ENCODE measurements around the gene TDRD12. TPM values are rescaled to one million over a fixed set of nuclear protein-coding genes. Genes with fewer than 3 reads are reported as not detected.

TDRD12 gene
- total RNA-seq, 4 donors from 2014 or later, result 0.48 TPM; not detected in 3

DNA sequence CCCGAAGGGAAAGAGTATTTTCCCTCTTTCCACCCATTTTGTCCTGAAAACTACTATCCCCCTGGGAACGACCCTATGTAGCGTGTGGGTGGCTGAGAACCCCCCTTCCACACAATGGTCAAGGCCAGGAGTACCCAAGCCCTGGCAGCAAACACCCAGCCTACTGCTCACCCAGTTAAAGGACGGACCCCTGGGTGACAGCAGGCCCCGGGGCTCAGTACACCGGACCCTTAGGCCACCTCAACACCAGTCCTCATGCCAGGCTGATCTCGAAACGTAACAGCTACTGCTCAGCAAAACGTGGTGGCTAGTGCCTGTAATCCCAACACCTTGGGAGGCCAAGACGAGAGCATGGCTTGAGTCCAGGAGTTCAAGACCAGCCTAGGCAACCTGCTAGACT, 46.0 kb upstream of the TDRD12 start:
- intact Hi-C loops (cut with DNase I; ENCODE audit: low total_unique reads), result no loop called here
- Histone ChIP-seq H3K27me3 (peaks cover 28% of the 10 kb centered on the region), H3K36me3 (no peaks in the 10 kb centered on the region), H3K27ac (no peak overlapping the region), H3K9me3 (no peaks in the 10 kb centered on the region), H3K4me1 (peaks cover 9 to 39% (median 32%) of the 10 kb centered on the region in 4 donors), H3K4me3 (peak overlapping the region in 1 of 4 donors; percentile 82)
- no peak for TF ChIP-seq EP300 (IDR thresholded peaks at IDR 0.05; ENCODE audit: low read depth)
- TF ChIP-seq, protein P1, sequence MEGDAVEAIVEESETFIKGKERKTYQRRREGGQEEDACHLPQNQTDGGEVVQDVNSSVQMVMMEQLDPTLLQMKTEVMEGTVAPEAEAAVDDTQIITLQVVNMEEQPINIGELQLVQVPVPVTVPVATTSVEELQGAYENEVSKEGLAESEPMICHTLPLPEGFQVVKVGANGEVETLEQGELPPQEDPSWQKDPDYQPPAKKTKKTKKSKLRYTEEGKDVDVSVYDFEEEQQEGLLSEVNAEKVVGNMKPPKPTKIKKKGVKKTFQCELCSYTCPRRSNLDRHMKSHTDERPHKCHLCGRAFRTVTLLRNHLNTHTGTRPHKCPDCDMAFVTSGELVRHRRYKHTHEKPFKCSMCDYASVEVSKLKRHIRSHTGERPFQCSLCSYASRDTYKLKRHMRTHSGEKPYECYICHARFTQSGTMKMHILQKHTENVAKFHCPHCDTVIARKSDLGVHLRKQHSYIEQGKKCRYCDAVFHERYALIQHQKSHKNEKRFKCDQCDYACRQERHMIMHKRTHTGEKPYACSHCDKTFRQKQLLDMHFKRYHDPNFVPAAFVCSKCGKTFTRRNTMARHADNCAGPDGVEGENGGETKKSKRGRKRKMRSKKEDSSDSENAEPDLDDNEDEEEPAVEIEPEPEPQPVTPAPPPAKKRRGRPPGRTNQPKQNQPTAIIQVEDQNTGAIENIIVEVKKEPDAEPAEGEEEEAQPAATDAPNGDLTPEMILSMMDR (IDR thresholded peaks at IDR 0.05), result no peak
- no peak for TF ChIP-seq POLR2AphosphoS5 (IDR thresholded peaks at IDR 0.05)
- TF ChIP-seq POLR2A (IDR thresholded peaks at IDR 0.05), result no peak
- in situ Hi-C loops (cut with MboI; ENCODE audit: low pct_ligation_motif_present in 1 of 4, low pct_unique_long_range_greater_than_20kb in 1 of 4, low sequenced_read_pairs in 3 of 4), result no loop called here
- no peak for DNase-seq
- WGBS, 2 donors (ENCODE audit: low coverage in 1 of 2), result 88% methylated on average over 10 of the region's 10 CpGs; no CpG with 5 or more reads in 1 of the 2 donors

DNA sequence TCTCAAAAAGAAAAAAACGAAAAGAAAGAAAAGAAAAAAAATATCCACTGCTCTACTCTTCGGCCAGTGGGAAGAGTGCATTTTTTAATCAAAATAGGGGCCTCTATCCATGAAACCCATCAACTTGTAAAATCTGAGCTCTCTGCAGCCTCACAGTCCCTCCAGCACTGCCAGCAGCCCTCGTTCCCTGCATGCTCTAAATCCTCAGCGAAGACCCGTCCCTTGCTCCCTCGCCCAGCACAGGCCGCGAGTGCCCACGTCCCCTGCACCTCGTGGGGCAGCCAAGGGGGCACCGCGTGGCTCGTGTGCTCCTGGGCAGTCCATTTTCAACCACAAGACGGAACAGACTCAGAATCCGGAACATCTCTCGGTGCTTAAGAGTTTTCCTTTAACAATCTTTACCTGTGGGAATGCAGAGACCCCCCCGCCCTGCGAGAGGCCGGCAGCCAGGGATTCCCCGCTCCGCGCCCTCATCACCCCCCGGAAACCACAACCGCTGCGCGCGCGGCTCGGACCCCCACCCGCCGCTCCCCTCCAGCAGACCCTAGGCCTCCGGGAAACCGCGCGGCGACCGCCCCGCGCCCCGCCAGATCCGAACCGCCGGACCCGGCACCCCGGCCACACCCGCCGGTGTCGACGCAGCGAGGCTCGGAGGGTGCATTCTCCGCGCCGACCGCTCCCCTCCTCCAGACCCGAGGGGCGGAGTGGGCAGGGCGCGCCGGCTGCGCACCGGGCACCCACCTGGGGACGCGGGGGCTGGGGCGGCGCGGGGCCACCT, 45.2 kb upstream of the TDRD12 start:
- in situ Hi-C loops (cut with MboI; ENCODE audit: low pct_ligation_motif_present in 1 of 4, low pct_unique_long_range_greater_than_20kb in 1 of 4, low sequenced_read_pairs in 3 of 4) (no loop called here), intact Hi-C loops (cut with DNase I; ENCODE audit: low total_unique reads) (no loop called here)
- TF ChIP-seq, protein P1 (IDR thresholded peaks at IDR 0.05), result peak in 1 of 5 experiments; percentile 23
- TF ChIP-seq EP300 (IDR thresholded peaks at IDR 0.05; ENCODE audit: low read depth), result no peak
- H3K27me3 ChIP-seq, result peaks cover 31% of the 10 kb centered on the region
- peak overlapping the region; percentile 85 to 93 (median 87) for H3K27ac ChIP-seq
- DNase-seq, result no peak
- peaks cover 9 to 39% (median 32%) of the 10 kb centered on the region in 4 donors for H3K4me1 ChIP-seq
- whole genome bisulfite sequencing, 2 donors (ENCODE audit: low coverage in 1 of 2), result 1 to 3% methylated on average over 5 to 46 of the region's 67 CpGs
- no peaks in the 10 kb centered on the region for H3K9me3 ChIP-seq
- H3K4me3 ChIP-seq, result peak overlapping the region; percentile 64 to 88 (median 84)
- H3K36me3 ChIP-seq, result no peaks in the 10 kb centered on the region

DNA sequence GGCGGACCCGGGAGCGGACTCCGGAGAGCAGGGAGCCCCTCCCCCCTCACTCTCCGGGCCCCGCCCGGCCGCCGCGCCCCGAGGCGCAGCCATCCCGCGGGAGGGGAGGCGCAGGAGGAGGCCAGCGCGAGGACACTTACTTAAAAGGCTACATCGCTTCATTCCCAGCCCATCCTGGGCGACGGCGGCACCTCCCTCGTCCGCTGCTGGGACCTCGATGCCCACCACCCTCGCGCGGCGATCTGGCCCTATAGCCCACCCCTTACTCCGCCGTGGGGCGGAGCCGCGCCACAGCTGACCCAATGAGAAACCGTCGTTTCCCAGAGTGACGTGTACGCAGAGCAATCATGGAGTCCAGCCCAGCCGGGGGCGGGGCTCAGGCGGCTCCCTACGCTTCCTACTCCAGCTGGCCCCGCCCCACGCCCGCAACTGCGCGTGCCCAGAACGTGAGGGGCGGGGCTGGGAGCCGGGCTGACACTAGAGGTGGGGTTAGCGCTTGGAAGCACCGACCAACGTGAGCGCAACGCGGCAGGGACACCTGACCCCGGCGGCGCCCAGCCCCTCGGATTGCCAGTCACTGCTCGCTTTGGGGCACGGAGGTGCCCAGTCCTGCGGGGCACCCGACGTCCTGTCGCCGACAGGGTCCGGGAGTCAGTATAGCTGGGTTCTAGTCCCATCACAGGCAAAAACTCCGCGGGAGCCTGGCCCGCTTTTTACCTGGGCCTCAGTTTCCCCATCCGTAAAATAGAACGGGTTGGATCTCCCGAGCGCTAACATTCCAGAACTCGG, 44.4 kb upstream of the TDRD12 start, which contains the start of gene ANKRD27:
TSS of gene ANKRD27 (minus strand) at position 250 of the 789 bp plus-strand sequence. CDS start 16,165 bp downstream, outside the sequence.
- Histone ChIP-seq H3K4me3 (peak within 1 kb of the TSS; percentile 64 to 88 (median 84)), H3K27ac (peak within 1 kb of the TSS; percentile 85 to 93 (median 87)), H3K36me3 (no peaks in the 10 kb centered on the region), H3K27me3 (peaks cover 31% of the 10 kb centered on the region), H3K9me3 (no peaks in the 10 kb centered on the region), H3K4me1 (peaks cover 9 to 35% (median 27%) of the 10 kb centered on the region in 4 donors)
- in situ Hi-C loops (cut with MboI; ENCODE audit: low pct_ligation_motif_present in 1 of 4, low pct_unique_long_range_greater_than_20kb in 1 of 4, low sequenced_read_pairs in 3 of 4) (no loop called here), intact Hi-C loops (cut with DNase I; ENCODE audit: low total_unique reads) (no loop called here)
- TF ChIP-seq POLR2AphosphoS5 (IDR thresholded peaks at IDR 0.05) (peak; percentile 72 to 77 (median 72)), EP300 (IDR thresholded peaks at IDR 0.05; ENCODE audit: low read depth) (no peak), POLR2A (IDR thresholded peaks at IDR 0.05) (peak; percentile 64)
- TF ChIP-seq, protein P1 (IDR thresholded peaks at IDR 0.05), result no peak
- DNase-seq, result peak; percentile 99
- WGBS, 2 donors (ENCODE audit: low coverage in 1 of 2), result 0 to 1% methylated on average over 19 to 34 of the region's 75 CpGs

DNA sequence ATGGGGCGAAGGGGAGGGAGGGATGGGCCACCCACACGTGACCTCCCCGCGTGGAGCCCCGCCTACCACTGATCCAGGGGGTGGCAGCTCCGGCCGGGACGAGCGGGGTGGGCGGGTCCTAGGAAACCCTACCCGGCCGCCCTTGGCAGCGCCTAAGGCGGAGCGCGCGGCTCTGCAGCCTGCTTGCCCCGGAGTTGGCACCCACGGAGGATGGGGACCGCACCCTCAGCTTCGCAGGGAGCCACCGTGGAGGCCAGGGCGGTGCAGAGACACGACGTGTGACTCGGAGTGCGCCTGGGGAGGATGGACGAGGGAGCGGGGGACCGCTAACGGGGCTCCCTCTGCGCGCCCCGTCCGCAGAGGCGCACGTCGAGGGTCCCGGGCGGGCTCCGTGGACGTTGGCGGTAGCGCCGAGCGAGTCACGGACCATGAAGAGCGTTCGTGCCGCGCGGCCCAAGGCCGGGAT, 43.8 kb upstream of the TDRD12 start, which contains the start of gene RGS9BP:
TSS of gene RGS9BP (plus strand) at position 129 of the 466 bp plus-strand sequence. CDS start 416 bp downstream, outside the sequence.
- H3K27me3 ChIP-seq, result peaks cover 31% of the 10 kb centered on the region
- H3K27ac ChIP-seq, result peak within 1 kb of the TSS; percentile 85 to 93 (median 87)
- TF ChIP-seq, protein P1 (IDR thresholded peaks at IDR 0.05), result no peak
- no peak for TF ChIP-seq EP300 (IDR thresholded peaks at IDR 0.05; ENCODE audit: low read depth)
- TF ChIP-seq POLR2A (IDR thresholded peaks at IDR 0.05), result no peak
- TF ChIP-seq POLR2AphosphoS5 (IDR thresholded peaks at IDR 0.05), result no peak
- in situ Hi-C loops (cut with MboI; ENCODE audit: low pct_ligation_motif_present in 1 of 4, low pct_unique_long_range_greater_than_20kb in 1 of 4, low sequenced_read_pairs in 3 of 4) (no loop called here), intact Hi-C loops (cut with DNase I; ENCODE audit: low total_unique reads) (no loop called here)
- WGBS, 2 donors (ENCODE audit: low coverage in 1 of 2), result 0% methylated on average over 7 of the region's 53 CpGs; no CpG with 5 or more reads in 1 of the 2 donors
- DNase-seq, result peak; percentile 87
- H3K9me3 ChIP-seq, result no peaks in the 10 kb centered on the region
- H3K4me1 ChIP-seq, result peaks cover 9 to 30% (median 22%) of the 10 kb centered on the region in 4 donors
- H3K36me3 ChIP-seq, result no peaks in the 10 kb centered on the region
- H3K4me3 ChIP-seq, result peak within 1 kb of the TSS; percentile 64 to 88 (median 84)
